Suppressor macrophage treated with lipopolysaccharide for 1 hour (primary cell): ENCODE measurements around the gene MED12.
A peak's percentile ranks its signal among the peaks of the same experiment; 100 is the strongest.
"Not testable (repeated sequence)": the region's sequence is repeated elsewhere in the genome, so short reads cannot be mapped to it uniquely, and the experiment has no call there.

Experiments used
- DNase-seq, 3 donors: peaks; one replicate each; pipeline ENCODE4 v3.0.0-alpha.2; 2020 to 2022

The MED12 gene

DNA sequence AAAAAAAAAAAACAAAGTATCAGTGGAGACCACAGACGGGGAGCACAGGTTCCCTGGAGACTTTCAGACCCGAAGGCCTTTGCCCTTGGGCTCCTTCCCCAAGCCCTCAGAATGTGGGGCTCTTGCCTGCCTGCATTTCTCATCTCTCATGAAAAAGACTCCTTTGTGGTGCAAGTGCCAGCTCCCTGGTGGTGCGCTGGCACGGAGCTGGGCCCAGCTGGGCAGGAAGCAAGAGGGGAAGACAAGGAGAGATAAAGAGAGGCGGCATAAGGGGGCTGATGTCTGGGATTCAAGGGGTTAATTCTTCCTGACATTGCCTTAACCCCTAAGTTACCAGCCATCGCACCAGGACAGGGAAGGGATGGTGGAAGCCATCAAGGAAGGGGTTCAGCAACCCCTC, 48.1 kb downstream of the MED12 start:
- no peak for DNase-seq

DNA sequence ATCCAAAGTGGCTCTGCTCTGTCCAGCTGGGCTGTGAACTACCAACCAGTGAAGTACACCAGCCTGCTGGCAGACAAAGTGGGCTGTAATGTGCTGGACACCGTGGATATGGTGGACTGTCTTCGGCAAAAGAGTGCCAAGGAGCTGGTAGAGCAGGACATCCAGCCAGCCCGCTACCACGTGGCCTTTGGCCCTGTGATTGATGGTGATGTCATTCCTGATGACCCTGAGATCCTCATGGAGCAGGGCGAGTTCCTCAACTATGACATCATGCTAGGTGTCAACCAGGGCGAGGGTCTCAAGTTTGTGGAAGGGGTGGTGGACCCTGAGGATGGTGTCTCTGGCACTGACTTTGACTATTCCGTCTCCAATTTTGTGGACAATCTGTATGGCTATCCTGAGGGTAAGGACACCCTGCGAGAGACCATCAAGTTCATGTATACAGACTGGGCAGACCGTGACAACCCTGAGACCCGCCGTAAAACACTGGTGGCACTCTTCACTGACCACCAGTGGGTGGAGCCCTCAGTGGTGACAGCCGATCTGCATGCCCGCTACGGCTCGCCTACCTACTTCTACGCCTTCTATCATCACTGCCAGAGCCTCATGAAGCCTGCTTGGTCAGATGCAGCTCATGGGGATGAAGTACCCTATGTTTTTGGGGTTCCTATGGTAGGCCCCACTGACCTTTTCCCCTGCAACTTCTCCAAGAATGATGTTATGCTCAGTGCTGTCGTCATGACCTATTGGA, 48.8 kb downstream of the MED12 start:
- DNase-seq: no peak

DNA sequence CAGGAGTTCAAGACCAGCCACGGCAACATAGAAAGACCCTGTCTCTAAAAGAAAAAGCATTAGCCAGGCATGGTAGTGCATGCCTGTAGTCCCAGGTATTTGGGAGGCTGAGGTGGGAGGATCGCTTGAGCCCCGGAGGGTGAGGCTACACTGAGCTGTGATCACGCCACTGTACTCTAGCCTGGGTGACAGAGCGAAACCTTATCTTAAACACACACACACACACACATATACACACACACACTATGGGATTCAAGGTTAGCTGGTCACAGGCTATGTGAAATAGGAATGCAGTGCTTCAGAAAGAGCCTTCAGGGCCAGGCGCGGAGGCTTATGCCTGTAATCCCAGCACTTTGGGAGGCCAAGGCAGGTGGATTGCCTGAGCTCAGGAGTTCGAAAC, 49.7 kb downstream of the MED12 start:
- DNase-seq: no peak

DNA sequence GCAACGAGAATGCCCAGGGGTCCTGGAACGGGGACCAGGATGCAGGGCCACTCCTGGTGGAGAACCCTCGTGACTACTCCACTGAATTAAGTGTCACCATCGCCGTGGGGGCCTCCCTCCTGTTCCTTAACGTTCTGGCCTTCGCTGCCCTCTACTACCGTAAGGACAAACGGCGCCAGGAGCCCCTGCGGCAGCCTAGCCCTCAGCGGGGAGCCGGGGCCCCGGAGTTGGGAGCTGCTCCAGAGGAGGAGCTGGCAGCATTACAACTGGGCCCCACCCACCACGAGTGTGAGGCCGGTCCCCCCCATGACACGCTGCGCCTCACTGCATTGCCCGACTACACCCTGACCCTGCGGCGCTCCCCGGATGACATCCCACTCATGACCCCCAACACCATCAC, 51.2 kb downstream of the MED12 start:
- no peak for DNase-seq

DNA sequence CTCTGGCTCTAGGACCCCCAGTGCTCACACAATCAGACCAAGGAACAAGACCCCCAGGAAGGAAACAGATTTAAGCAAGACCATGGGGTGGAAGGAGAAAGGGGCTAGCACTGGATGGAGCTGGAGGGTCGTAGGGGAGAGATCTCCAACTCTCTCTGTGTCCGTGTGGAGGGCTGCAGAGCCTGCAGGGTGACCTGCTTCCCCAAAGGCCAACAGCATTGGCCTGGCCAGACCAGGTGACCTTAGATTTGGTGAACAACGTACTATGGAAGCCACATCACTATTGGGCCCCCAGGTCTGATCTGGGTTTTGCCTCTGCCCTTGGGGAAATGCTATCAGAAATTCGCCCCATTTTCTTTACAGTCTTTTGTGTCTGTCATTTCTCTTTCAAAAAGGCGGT, 52.3 kb downstream of the MED12 start:
- no peak for DNase-seq

DNA sequence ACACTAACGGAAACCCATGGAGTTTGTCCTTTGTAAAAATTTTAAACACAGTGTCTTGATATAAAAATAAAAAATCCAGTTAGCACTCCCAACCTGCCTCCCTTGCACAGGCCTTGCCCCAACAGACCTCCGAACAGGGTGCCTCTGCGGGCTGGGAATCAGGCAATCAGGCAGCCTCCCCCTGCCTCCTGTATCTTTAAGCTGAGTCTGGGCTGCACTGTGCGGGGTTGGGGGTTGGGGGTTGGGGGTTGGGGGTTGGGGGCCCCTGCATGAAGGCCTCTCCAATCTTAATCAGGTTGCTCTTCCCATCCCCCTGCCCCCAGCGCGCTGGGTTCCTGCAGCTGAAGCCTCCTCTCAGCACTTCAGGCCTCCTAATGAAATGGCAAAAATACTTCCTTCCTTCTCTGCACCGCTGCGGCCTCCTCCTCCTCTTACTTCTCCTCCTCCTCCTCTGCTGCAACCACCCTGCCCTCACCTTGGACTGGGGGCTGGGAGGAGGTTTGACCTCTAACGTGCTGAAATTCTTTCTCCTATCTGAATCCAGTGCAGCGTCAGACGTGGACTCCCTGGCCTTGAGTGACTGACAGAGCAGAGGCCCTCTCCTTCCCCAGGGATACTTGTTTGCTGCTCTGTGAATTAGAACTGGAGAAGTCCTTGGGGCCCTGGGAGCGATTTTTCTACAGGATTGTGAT, 52.9 kb downstream of the MED12 start:
- DNase-seq: no peak

DNA sequence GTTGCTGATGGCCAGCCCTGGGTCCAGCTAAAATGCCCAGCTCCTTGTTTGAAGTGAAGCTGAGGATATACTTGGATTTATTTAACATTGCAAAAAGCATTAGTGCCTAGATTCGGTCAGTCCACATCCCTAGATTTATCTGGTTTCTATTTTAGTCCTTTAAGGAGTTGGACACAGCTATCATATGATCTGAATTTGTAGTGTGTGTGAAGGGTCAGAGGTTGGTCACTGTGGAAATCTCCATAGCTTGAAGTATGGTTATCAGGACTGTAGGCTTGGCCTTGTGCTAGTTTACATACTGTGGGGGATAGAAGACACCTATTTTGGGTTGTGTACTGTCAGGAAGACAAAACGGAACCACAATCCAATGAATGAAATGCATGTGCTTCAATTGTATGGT, 55.0 kb downstream of the MED12 start:
- no peak for DNase-seq

DNA sequence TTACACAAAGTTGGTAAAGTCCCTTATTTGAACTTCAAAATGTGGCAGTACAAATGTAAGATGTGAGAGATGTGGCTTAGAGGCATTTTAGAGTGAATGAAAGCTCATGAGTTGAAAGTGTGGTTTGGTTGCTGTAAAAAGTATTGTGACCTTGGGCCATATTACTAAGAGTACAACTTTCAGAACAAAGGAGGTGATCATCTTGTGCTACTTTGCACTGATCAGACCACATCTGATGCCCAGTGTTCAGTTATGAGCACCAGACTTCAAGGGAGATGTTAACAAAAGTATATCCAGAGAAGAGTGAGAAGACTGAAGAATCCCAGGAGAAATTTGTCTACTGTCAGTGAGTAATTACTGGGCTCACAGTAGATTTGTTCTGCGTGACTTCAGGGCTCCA, 56.4 kb downstream of the MED12 start:
- no peak for DNase-seq

DNA sequence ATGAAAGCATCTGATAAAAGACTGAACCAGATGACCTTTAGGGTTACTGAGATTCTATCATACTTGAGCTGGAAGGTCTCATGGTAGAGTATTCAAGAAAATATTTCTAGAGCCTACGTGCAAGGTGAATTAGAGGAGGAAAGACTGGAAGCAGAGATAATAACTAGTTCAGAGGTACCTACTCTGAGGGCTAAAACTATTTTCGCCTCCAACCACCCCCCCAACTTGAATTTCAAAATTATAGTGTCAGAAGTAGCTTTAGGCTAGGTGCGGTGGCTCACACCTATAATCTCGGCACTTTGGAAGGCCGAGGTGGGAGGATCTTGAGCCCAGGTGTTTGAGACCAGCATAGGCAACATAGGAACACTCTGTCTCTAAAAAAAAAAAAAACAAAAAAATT, 57.1 kb downstream of the MED12 start:
- no peak for DNase-seq

DNA sequence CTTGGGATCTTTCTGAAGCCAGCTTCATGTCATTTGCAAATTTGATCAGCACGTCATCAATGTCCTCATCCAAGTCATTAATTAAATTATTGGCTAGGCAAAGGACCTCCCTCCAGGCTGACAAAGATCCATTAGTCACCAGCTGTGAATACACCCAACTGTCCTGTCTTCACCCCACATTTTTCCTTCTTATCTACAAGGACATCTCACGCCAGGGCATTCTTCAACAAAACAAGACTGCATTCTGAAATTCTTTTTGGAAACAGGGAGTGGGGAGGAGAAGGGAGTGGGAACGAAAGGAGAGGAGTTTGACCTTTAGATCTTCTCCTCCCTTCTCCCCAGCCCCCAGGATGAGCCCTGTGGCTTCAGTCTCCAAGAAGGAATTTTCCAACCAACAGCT, 58.9 kb downstream of the MED12 start:
- no peak for DNase-seq

DNA sequence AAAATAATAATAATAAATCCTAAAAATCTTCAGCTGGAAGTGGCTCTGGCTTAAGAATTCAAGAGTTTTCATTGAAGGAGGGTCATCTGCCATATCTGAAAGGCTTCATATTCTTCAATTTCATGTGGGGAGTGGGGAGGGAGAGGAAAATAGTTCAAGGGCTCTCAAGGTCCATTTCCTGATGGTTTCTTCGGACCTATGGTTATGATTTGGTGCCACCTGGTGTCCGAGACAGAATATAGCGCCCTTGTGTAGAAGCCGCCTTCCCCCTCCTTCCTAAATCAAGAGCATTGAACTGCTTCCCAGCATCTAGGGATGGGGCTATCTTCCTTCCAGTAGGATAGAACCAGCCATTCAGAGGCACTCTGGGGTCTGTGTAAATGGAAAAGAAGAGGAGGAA, 60.5 kb downstream of the MED12 start:
- DNase-seq: peak; percentile 63 to 73 (median 66)

DNA sequence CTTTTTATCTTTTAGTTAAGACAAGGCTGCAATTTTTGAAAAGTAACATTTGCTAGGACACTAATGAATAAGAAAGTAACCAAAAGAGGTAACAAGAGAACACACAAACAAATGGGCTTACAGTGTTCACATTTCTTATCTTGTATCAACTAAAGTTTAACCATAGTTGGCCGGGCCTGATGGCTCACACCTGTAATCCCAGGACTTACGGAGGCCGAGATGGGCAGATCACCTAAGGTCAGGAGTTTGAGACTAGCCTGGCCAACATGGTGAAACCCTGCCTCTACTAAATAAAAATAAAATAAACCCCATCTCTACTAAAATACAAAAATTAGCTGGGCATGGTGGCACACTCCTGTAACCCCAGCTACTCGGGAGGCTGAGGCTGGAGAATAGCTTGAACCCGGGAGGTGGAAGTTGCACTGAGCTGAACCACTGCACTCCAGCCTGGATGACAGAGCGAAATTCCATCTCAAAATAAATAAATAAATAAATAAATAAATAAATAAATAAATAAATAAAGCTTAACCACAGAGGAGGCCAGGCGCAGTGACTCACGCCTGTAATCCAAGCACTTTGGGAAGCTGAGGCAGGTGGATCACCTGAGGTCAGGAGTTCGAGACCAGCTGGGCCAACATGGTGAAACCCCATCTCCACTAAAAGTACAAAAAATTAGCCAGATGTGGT, 62.3 kb downstream of the MED12 start:
- not testable (repeated sequence) for DNase-seq

DNA sequence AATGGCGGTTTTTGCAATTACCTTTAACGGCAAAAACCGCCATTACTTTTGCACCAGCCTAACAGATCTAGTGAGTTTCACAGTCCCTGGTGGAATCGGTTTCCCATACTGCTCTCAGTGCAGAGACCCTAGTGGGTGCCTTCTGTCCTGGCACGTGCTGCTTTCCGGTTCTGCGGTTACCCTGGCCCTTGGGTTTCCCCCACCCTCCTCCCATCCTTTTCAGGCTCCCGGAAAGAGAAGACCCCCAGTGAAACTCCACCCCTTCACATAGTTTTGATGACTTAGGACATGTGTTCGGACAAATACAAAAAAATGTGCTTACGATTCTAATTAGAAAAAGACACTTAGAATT, 63.1 kb downstream of the MED12 start:
- peak in 1 of 3 donors; percentile 9 for DNase-seq

DNA sequence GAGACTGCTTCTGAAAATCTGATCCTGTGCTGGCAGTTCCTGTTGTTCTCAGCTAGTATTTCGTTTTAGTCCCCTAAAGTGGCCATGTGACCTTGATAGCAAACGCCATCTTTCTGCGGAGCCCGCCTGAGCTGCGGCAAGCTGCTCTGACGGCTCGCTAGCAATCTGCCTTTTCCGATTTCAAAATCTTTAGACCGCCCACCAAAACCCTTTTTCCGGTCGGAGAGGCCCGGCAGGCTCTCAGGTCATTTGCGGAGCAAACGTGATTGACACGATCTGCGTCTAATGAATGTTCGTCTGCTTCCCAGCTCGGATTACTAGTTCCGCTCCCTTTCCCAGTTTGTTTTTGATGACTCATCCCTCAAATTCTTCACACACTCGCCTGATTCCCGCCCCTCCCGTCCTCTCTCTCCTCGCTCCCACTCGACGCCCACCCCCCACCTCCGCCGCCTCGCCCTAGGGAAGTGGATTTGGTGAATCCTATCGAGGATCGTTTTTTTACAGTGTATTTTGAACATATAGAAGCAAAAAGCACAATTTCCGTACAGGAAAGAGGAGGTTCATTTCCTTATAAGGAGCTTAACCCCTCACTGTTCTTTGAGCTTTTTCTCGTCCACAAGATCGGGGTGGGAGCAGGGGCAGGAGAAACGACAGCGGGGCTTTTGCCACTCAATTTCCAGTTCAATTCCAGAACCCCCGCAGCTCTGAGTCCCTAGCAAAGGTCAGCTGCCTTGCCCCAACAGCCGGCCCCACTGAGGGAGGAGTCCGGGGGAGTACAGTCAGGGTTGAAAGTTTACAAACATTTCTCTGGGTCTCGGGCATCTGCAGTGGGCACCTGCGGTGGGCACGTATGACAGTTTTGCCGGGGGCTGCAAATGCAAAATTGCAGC, 63.8 kb downstream of the MED12 start:
- DNase-seq: peak; percentile 91 to 94 (median 94)

DNA sequence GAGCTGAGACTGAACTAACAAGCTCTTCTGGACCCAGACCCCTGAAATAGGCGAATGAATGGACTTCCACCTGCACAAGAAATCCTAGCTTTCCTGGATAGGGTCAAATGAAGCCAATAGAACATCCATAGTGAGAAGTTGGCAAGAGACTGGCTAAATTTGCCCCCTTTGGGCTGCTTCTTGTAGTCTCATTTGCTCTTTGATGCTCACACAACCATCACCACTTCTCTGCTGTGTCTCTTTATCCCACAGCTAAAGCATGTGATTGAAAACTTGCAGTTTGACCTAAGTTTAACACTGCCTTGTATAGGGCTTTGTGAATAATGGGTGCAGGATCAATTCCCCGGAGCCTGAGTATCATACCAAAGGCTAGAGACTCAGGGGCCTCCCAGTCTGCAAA, 64.5 kb downstream of the MED12 start:
- DNase-seq: no peak

DNA sequence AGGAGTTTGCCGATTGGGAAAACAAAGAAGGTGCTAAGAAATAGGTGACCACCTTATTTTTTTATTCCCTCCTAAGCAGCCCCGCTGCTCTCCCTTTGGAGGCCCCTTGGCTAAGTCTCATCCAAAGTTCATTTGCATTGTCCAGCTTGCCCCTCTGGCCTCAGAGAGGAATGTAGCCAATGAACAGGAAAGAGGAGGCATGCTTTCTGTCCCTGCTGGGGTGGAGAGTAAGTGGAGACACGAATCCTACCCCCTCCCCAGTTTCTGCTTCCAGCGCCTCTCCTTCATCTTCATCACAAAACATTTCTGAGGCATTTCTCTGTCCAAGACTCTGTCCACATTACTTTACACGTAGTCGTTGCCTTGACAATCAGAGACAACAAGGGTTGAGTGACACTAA, 64.9 kb downstream of the MED12 start:
- DNase-seq: no peak

DNA sequence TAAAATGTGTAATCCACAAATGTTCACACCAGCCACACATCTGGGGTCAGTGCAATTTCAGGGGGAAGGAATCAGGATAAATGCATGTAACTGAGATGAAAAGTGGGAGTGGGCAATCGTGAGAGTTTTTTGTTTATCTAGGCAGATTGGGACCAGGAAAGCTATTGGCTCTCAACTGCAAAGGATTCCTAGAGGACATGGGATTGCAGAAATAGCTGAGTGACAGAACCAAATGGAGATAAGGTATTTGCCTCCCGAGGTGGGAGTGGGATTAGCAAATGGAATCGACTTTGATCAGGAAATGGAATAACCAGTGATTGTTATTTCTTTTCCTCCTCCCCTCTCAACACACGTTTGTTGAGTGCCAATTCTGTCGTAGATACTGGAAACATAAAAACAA, 65.7 kb downstream of the MED12 start:
- DNase-seq: no peak

DNA sequence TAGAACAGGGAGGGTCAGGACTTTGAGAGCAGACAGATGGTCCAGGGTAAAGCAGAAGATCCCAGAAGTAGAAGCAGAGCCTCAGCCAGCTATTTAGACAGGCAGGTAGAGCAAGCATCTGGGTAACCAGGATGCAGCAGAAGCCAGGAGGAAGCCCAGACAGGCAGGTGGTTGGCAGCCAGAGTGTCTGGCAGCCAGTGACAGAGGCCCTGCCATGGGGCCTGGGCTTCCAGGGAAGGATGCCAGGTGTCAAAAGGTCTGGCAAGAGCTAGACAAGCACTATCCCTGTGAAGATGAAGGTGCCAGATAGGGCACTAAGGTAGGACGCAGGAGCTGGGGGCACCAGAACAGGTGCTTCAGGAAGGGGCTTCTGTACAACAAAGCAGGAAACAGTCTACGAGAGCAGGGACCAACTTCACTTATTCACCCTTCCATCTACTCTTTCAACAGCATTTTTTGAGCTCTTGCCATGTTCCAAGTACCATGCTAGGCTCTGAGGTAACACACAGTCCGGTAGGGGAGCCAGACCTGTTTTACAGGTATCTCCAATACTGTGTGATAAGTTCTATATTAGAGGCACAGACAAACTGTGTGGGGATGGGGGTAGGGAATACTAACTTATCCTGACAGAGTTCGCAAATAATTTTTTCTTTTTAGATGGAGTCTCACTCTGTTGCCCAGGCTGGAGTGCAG, 66.6 kb downstream of the MED12 start:
- DNase-seq: no peak

DNA sequence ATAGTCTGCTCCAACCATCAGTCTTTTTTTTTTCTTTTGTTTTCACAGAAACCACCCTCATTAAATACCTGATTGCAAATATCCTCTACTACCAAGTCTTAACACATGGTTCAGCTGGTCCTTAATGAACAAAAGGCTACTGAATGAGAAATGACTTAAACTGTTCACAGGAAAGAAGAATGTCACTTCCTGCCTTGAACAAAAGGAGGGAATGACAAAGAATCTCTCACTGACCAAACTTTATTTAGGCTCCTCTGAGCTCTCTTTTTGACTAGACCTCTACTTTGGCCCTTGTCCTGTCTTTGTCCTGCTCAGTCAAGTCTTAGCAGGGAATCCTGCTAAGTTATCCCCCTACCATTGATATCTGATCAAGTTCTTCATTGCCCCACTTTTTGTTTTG, 72.9 kb downstream of the MED12 start:
- no peak for DNase-seq
